ENCODE results near the gene EXOC3L1.

Gene EXOC3L1

GRCh38 chr16:67177743-67178699 lies 11.9 kb downstream of the EXOC3L1 start:
- no peak for DNase-seq

- DNase-seq, result no peak
These were observed 13.3 kb downstream of the EXOC3L1 start for GRCh38 chr16:67176662-67177061.

- no peak for DNase-seq
These were observed 15.2 kb downstream of the EXOC3L1 start for GRCh38 chr16:67174706-67175231.

- DNase-seq, result no peak
These were observed 15.9 kb downstream of the EXOC3L1 start for GRCh38 chr16:67173808-67174705.

GRCh38 chr16:67173323-67173722 lies 16.6 kb downstream of the EXOC3L1 start:
- no peak for DNase-seq

- DNase-seq, result no peak
These were observed 18.8 kb downstream of the EXOC3L1 start for GRCh38 chr16:67170949-67171649.

- no peak for DNase-seq
These were observed 19.6 kb downstream of the EXOC3L1 start, which contains the start of gene NOL3 for GRCh38 chr16:67170168-67170948. NOL3 (plus strand) TSS chr16:67170538.

- DNase-seq, result no peak
These were observed 20.2 kb downstream of the EXOC3L1 start for GRCh38 chr16:67169642-67170167.

GRCh38 chr16:67169011-67169451 lies 20.9 kb downstream of the EXOC3L1 start:
- DNase-seq, result no peak

- DNase-seq, result no peak
These were observed 22.3 kb downstream of the EXOC3L1 start for GRCh38 chr16:67167588-67167987.

- no peak for DNase-seq
These were observed 23.3 kb downstream of the EXOC3L1 start for GRCh38 chr16:67166598-67167168.

GRCh38 chr16:67166110-67166547 lies 23.8 kb downstream of the EXOC3L1 start:
- DNase-seq, result no peak

GRCh38 chr16:67165121-67166078 lies 24.5 kb downstream of the EXOC3L1 start:
- DNase-seq, result no peak

GRCh38 chr16:67164599-67165061 lies 25.3 kb downstream of the EXOC3L1 start, which contains the start of gene HSF4:
HSF4 (plus strand) TSS chr16:67164745; CDS start chr16:67164812, 67 bp downstream.
- DNase-seq, result no peak

GRCh38 chr16:67163999-67164558 lies 25.9 kb downstream of the EXOC3L1 start:
- DNase-seq, result no peak

GRCh38 chr16:67163164-67163998 lies 26.6 kb downstream of the EXOC3L1 start:
- DNase-seq, result no peak

GRCh38 chr16:67162506-67163163 lies 27.3 kb downstream of the EXOC3L1 start:
- DNase-seq, result no peak

All from activated T-cell treated with anti-CD3 and anti-CD28 coated beads for 4 hours (primary cell).